ENCODE data around the gene PADI3.

DNA sequence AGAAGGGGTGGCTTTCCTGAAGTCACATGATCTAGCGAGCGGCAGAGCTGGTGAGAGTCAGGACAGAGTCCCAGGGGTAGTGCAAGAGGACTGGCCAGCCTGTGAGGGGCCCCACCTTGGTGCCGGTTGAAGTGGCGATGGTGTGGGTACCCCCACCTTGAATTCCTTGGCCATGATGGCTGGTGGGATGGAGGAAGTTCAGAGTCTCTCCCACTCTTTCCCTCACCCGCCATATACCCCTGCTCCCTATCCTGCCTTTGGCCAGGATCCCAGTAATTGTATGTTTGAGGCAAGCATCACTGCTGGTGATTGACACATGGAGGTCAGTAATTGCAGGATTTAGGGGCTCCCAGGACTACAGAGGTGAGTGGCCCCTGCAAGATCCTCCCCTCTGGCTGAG is 11.8 kb downstream of the PADI3 start:
- no peak for TF ChIP-seq POLR2AphosphoS5 (IDR thresholded peaks at IDR 0.05)
- TF ChIP-seq CTCF (IDR thresholded peaks at IDR 0.05): no peak
- TF ChIP-seq POLR2A (IDR thresholded peaks at IDR 0.05; ENCODE audit: low read depth): no peak
- TF ChIP-seq EP300 (IDR thresholded peaks at IDR 0.05): no peak
